IPS-NIHi7 (cell line): ENCODE data around the gene RNF26.
A peak's percentile ranks its signal among the peaks of the same experiment; 100 is the strongest.
"Not testable (repeated sequence)": the region's sequence is repeated elsewhere in the genome, so short reads cannot be mapped to it uniquely, and the experiment has no call there.

Experiments
- DNase-seq: peaks from one replicate; pipeline ENCODE4 v3.0.0; 2012; ENCODE audit warnings: mixed read lengths; ENCODE audit errors: extremely low spot score

RNF26 gene

GRCh38 chr11:119371778-119372182 lies 37.5 kb downstream of the RNF26 start:
- no peak for DNase-seq

- DNase-seq = no peak
Measured at GRCh38 chr11:119372260-119373058, 38.1 kb downstream of the RNF26 start.

- no peak for DNase-seq
Measured at GRCh38 chr11:119373059-119373920, 39.0 kb downstream of the RNF26 start.

GRCh38 chr11:119373921-119374631 lies 39.7 kb downstream of the RNF26 start:
- DNase-seq = peak; percentile 78

GRCh38 chr11:119374632-119375336 lies 40.5 kb downstream of the RNF26 start:
- no peak for DNase-seq

- DNase-seq = no peak
Measured at GRCh38 chr11:119375337-119376196, 41.2 kb downstream of the RNF26 start.

- no peak for DNase-seq
Measured at GRCh38 chr11:119376197-119376847, 42.0 kb downstream of the RNF26 start.

GRCh38 chr11:119377112-119377901 lies 43.0 kb downstream of the RNF26 start:
- DNase-seq = no peak

GRCh38 chr11:119377961-119378667 lies 43.8 kb downstream of the RNF26 start:
- DNase-seq = peak; percentile 44

- no peak for DNase-seq
Measured at GRCh38 chr11:119378851-119379465, 44.6 kb downstream of the RNF26 start.

GRCh38 chr11:119380160-119380826 lies 46.0 kb downstream of the RNF26 start:
- DNase-seq = no peak

GRCh38 chr11:119380827-119381180 lies 46.5 kb downstream of the RNF26 start:
- DNase-seq = no peak

GRCh38 chr11:119381181-119381988 lies 47.1 kb downstream of the RNF26 start, which contains the start of gene USP2:
TSS of gene USP2 (minus strand) at chr11:119381690. CDS start at chr11:119373480, 8,210 bp downstream.
- DNase-seq = peak; percentile 94

- DNase-seq = no peak
Measured at GRCh38 chr11:119382101-119382500, 47.8 kb downstream of the RNF26 start.

- DNase-seq = not testable (repeated sequence)
Measured at GRCh38 chr11:119382513-119382912, 48.2 kb downstream of the RNF26 start.

GRCh38 chr11:119384332-119384731 lies 50.0 kb downstream of the RNF26 start:
- DNase-seq = no peak
